HEK293 (cell line): Measurements from ENCODE around the gene LLGL1.

Source experiments
- CTCF ChIA-PET: fragments of 350-600 bp; formaldehyde crosslinking; extraction: SDS; loops from one replicate; lab custom pipeline; 2021; ENCODE audit warnings: antibody characterized with exemption; lab: Yijun Ruan, JAX
- POLR2A ChIA-PET: fragments of 300-600 bp; formaldehyde crosslinking; extraction: SDS; loops from one replicate; lab custom pipeline; 2020; ENCODE audit warnings: antibody characterized with exemption, inconsistent platforms; lab: Yijun Ruan, JAX
- H3K27ac ChIP-seq: fragments of 200-500 bp; sonication (Bioruptor generic); 2 replicates; pipeline ENCODE4 v1.5.1; 2014; ENCODE audit warnings: low read depth, low read length, control low read depth, inconsistent platforms; ENCODE audit errors: extremely low read depth
- H3K36me3 ChIP-seq, 2 experiments: fragments of 200-500 bp in 1 of 2; sonication (Bioruptor generic) in 1 of 2; 1 replicate in 1 of 2; 2 replicates in 1 of 2; pipeline ENCODE4 v1.5.1; 2014 to 2017; ENCODE audit warnings: inconsistent platforms in 2 of 2, low read length in 2 of 2; ENCODE audit not compliant: control insufficient read depth in 2 of 2, insufficient read depth in 1 of 2
- H3K4me1 ChIP-seq: fragments of 200-500 bp; sonication (Bioruptor generic); 2 replicates; pipeline ENCODE4 v1.5.1; 2014; ENCODE audit warnings: mild to moderate bottlenecking, low read length, inconsistent platforms; ENCODE audit not compliant: control insufficient read depth, insufficient read depth
- H3K4me3 ChIP-seq: 2 replicates; pipeline ENCODE4 v1.5.1; 2011; ENCODE audit warnings: low read depth, mild to moderate bottlenecking, control low read depth, low read length, moderate library complexity
- H3K9me3 ChIP-seq: fragments of 200-500 bp; sonication (Bioruptor generic); 2 replicates; pipeline ENCODE4 v1.5.1; 2014; ENCODE audit warnings: low read depth, low read length, inconsistent platforms; ENCODE audit not compliant: control insufficient read depth, insufficient read depth
- KLF7 ChIP-seq: fragments of 450-650 bp; formaldehyde crosslinking; IDR thresholded peaks from 2 replicates; pipeline ENCODE4 v1.5.1; 2016; ENCODE audit warnings: missing biosample characterization, missing genetic modification characterization, borderline replicate concordance
- KLF8 ChIP-seq: fragments of 450-650 bp; formaldehyde crosslinking; IDR thresholded peaks from 2 replicates; pipeline ENCODE4 v1.5.1; 2016; ENCODE audit warnings: missing biosample characterization, missing genetic modification characterization
- MEIS1 ChIP-seq: sonication (generic); formaldehyde crosslinking; IDR thresholded peaks from 2 replicates; pipeline ENCODE4 v1.8.1; 2022; ENCODE audit warnings: missing genetic modification reagents, mild to moderate bottlenecking, borderline replicate concordance
- ZNF239 ChIP-seq: fragments of 450-650 bp; formaldehyde crosslinking; IDR thresholded peaks from 2 replicates; pipeline ENCODE4 v1.5.1; 2016; ENCODE audit warnings: missing biosample characterization, missing genetic modification characterization
- ZNF394 ChIP-seq: fragments of 450-650 bp; formaldehyde crosslinking; IDR thresholded peaks from 2 replicates; pipeline ENCODE4 v1.5.1; 2016; ENCODE audit warnings: missing biosample characterization, missing genetic modification characterization, mild to moderate bottlenecking, moderate library complexity, borderline replicate concordance
- ZNF529 ChIP-seq: fragments of 450-650 bp; formaldehyde crosslinking; IDR thresholded peaks from 2 replicates; pipeline ENCODE4 v1.5.1; 2017; ENCODE audit warnings: missing genetic modification characterization, missing biosample characterization; ENCODE audit not compliant: insufficient replicate concordance
- ZNF623 ChIP-seq: fragments of 450-650 bp; formaldehyde crosslinking; IDR thresholded peaks from 2 replicates; pipeline ENCODE4 v1.5.1; 2016; ENCODE audit warnings: missing biosample characterization, missing genetic modification characterization
- ZNF76 ChIP-seq: fragments of 450-650 bp; formaldehyde crosslinking; IDR thresholded peaks from 2 replicates; pipeline ENCODE4; 2016; ENCODE audit warnings: low read depth, missing biosample characterization, missing genetic modification characterization, borderline replicate concordance
- TF ChIP-seq, protein P1 (sequence below): fragments of 450-650 bp; formaldehyde crosslinking; IDR thresholded peaks from 2 replicates; pipeline ENCODE4 v1.5.1; 2016; ENCODE audit warnings: missing biosample characterization, missing genetic modification characterization
- TF ChIP-seq, protein P2 (sequence below): fragments of 450-650 bp; IDR thresholded peaks from 2 replicates; pipeline ENCODE4 v1.5.1; 2018; ENCODE audit warnings: missing biosample characterization, missing genetic modification characterization
- TF ChIP-seq, protein P3 (sequence below): fragments of 450-650 bp; formaldehyde crosslinking; IDR thresholded peaks from 2 replicates; pipeline ENCODE4 v1.5.1; 2016; ENCODE audit warnings: missing biosample characterization, missing genetic modification characterization
- TF ChIP-seq, protein P4 (sequence below): fragments of 450-650 bp; formaldehyde crosslinking; IDR thresholded peaks from 2 replicates; pipeline ENCODE4 v1.5.1; 2017; ENCODE audit warnings: missing biosample characterization, missing genetic modification characterization
- TF ChIP-seq, protein P5 (sequence below): fragments of 450-650 bp; formaldehyde crosslinking; IDR thresholded peaks from 2 replicates; pipeline ENCODE4 v1.5.1; 2016; ENCODE audit warnings: missing biosample characterization, missing genetic modification characterization
- TF ChIP-seq, protein P6 (sequence below): fragments of 450-650 bp; formaldehyde crosslinking; IDR thresholded peaks from 2 replicates; pipeline ENCODE4 v1.5.1; 2016; ENCODE audit warnings: missing biosample characterization, missing genetic modification characterization
- TF ChIP-seq, protein P7 (sequence below): fragments of 450-650 bp; formaldehyde crosslinking; IDR thresholded peaks from 2 replicates; pipeline ENCODE4 v1.5.1; 2016; ENCODE audit warnings: missing biosample characterization, missing genetic modification characterization

LLGL1 gene

DNA sequence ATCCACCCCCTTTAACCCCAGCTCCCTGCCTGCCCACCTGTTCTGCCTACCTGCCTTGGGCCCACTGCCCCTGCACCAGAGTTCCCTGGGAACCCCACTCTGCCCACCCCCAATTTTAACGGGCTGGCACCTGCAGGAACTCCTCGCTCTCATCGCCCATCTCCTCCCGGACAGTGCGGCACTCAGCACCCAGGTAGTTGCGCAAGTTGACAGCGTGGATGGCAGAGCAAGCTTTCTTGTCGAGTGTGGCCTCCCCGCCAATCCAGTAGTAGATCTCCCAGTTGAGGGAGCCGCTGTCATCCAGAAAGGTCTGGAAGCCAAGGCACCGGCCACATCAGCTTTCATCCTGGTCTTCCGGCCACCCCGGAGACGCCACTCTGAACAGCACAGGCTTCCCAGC, 25.3 kb downstream of the LLGL1 start:
- TF ChIP-seq, protein P1, sequence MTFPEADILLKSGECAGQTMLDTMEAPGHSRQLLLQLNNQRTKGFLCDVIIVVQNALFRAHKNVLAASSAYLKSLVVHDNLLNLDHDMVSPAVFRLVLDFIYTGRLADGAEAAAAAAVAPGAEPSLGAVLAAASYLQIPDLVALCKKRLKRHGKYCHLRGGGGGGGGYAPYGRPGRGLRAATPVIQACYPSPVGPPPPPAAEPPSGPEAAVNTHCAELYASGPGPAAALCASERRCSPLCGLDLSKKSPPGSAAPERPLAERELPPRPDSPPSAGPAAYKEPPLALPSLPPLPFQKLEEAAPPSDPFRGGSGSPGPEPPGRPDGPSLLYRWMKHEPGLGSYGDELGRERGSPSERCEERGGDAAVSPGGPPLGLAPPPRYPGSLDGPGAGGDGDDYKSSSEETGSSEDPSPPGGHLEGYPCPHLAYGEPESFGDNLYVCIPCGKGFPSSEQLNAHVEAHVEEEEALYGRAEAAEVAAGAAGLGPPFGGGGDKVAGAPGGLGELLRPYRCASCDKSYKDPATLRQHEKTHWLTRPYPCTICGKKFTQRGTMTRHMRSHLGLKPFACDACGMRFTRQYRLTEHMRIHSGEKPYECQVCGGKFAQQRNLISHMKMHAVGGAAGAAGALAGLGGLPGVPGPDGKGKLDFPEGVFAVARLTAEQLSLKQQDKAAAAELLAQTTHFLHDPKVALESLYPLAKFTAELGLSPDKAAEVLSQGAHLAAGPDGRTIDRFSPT (tag by site-specific recombination) = peak; percentile 46; the same call in 1 of the 2 replicates
- TF ChIP-seq, protein P2, sequence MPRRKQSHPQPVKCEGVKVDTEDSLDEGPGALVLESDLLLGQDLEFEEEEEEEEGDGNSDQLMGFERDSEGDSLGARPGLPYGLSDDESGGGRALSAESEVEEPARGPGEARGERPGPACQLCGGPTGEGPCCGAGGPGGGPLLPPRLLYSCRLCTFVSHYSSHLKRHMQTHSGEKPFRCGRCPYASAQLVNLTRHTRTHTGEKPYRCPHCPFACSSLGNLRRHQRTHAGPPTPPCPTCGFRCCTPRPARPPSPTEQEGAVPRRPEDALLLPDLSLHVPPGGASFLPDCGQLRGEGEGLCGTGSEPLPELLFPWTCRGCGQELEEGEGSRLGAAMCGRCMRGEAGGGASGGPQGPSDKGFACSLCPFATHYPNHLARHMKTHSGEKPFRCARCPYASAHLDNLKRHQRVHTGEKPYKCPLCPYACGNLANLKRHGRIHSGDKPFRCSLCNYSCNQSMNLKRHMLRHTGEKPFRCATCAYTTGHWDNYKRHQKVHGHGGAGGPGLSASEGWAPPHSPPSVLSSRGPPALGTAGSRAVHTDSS (tag by site-specific recombination) = no peak
- TF ChIP-seq, all 188 proteins: peak for 1
- CTCF ChIA-PET = interaction anchor here (1.7 kb wide), 1 partner anchor 33 kb away, joined by 4 read pairs; no protein-coding TSS in a partner anchor
- POLR2A ChIA-PET = interaction anchor here (3.7 kb wide), 1 partner anchor 9 kb away, joined by 12 read pairs; the partner anchor contains the start of gene MIEF2
- Histone ChIP-seq H3K4me1 (no peaks in the 10 kb centered on the region), H3K27ac (no peak overlapping the region), H3K9me3 (no peaks in the 10 kb centered on the region), H3K4me3 (no peak overlapping the region), H3K36me3 (peaks cover 9 to 96% of the 10 kb centered on the region in 2 experiments)

DNA sequence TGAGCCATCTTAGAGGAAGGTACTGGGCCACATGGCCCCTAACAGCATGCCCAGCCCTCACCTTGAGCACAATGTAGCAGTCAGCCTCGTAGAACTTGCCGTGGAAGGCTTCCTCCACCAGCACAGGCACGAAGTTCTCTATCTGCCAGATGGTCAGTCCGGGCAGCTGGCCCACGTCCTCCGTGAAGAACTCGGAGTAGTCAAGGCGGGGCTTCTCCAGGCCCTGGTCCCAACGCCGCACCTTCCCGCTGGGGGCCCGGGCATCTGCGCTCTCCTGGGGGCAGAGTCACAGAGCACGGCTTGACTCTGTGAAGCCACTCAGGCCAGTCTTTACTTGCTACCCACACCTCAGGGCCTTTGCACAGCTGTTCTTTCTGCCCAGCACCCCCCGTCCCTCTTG, 25.8 kb downstream of the LLGL1 start:
- CTCF ChIA-PET = interaction anchor here (1.7 kb wide), 1 partner anchor 34 kb away, joined by 4 read pairs; no protein-coding TSS in a partner anchor
- H3K4me1 ChIP-seq = no peaks in the 10 kb centered on the region
- H3K27ac ChIP-seq = no peak overlapping the region
- TF ChIP-seq, protein P3, sequence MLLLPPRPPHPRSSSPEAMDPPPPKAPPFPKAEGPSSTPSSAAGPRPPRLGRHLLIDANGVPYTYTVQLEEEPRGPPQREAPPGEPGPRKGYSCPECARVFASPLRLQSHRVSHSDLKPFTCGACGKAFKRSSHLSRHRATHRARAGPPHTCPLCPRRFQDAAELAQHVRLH = no peak
- TF ChIP-seq, protein P4, sequence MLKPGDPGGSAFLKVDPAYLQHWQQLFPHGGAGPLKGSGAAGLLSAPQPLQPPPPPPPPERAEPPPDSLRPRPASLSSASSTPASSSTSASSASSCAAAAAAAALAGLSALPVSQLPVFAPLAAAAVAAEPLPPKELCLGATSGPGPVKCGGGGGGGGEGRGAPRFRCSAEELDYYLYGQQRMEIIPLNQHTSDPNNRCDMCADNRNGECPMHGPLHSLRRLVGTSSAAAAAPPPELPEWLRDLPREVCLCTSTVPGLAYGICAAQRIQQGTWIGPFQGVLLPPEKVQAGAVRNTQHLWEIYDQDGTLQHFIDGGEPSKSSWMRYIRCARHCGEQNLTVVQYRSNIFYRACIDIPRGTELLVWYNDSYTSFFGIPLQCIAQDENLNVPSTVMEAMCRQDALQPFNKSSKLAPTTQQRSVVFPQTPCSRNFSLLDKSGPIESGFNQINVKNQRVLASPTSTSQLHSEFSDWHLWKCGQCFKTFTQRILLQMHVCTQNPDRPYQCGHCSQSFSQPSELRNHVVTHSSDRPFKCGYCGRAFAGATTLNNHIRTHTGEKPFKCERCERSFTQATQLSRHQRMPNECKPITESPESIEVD (tag by site-specific recombination) = no peak
- TF ChIP-seq ZNF239 (tag by site-specific recombination) = no peak
- TF ChIP-seq ZNF623 (tag by site-specific recombination) = peak; percentile 81
- H3K4me3 ChIP-seq = no peak overlapping the region
- POLR2A ChIA-PET = no interaction called here
- H3K9me3 ChIP-seq = no peaks in the 10 kb centered on the region
- peaks cover 9 to 96% of the 10 kb centered on the region in 2 experiments for H3K36me3 ChIP-seq

DNA sequence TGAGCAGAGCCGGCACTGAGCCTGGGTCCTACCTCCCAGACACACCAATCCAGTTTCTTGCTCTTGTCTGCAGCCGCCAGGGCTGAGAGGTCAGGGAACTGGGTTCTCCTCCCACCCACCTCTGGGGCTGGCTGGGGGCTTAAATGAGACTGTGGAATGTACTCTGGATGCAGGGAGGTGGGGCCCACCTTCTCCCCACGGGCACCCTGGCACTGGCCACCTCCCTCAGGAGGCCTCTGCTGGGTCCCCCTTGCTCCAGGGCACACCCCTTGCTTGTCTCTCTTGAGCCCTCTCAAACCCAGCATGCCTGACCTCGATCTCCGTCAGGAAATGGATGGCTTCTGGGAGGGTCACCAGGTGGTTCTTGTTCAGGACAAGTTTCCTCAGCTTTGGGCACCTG, 26.7 kb downstream of the LLGL1 start:
- CTCF ChIA-PET = no interaction called here
- TF ChIP-seq ZNF76 (tag by site-specific recombination) (no peak), KLF7 (tag by site-specific recombination) (no peak), MEIS1 (CRISPR knock-in tag) (no peak), KLF8 (tag by site-specific recombination) (no peak), ZNF529 (no peak), ZNF394 (no peak)
- TF ChIP-seq, protein P5, sequence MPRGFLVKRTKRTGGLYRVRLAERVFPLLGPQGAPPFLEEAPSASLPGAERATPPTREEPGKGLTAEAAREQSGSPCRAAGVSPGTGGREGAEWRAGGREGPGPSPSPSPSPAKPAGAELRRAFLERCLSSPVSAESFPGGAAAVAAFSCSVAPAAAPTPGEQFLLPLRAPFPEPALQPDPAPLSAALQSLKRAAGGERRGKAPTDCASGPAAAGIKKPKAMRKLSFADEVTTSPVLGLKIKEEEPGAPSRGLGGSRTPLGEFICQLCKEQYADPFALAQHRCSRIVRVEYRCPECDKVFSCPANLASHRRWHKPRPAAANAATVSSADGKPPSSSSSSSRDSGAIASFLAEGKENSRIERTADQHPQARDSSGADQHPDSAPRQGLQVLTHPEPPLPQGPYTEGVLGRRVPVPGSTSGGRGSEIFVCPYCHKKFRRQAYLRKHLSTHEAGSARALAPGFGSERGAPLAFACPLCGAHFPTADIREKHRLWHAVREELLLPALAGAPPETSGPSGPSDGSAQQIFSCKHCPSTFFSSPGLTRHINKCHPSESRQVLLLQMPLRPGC (tag by site-specific recombination) = no peak
- TF ChIP-seq, protein P6, sequence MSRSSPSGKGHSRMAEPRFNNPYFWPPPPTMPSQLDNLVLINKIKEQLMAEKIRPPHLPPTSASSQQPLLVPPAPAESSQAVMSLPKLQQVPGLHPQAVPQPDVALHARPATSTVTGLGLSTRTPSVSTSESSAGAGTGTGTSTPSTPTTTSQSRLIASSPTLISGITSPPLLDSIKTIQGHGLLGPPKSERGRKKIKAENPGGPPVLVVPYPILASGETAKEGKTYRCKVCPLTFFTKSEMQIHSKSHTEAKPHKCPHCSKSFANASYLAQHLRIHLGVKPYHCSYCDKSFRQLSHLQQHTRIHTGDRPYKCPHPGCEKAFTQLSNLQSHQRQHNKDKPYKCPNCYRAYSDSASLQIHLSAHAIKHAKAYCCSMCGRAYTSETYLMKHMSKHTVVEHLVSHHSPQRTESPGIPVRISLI (tag by site-specific recombination) = no peak
- TF ChIP-seq, protein P7, sequence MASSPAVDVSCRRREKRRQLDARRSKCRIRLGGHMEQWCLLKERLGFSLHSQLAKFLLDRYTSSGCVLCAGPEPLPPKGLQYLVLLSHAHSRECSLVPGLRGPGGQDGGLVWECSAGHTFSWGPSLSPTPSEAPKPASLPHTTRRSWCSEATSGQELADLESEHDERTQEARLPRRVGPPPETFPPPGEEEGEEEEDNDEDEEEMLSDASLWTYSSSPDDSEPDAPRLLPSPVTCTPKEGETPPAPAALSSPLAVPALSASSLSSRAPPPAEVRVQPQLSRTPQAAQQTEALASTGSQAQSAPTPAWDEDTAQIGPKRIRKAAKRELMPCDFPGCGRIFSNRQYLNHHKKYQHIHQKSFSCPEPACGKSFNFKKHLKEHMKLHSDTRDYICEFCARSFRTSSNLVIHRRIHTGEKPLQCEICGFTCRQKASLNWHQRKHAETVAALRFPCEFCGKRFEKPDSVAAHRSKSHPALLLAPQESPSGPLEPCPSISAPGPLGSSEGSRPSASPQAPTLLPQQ (tag by site-specific recombination) = peak; percentile 55; the same call in 1 of the 2 replicates
- peaks cover 9 to 97% of the 10 kb centered on the region in 2 experiments for H3K36me3 ChIP-seq

More for the DNA sequence above, 26.7 kb downstream of the LLGL1 start:
- Histone ChIP-seq H3K9me3 (no peaks in the 10 kb centered on the region), H3K4me1 (peaks cover 2% of the 10 kb centered on the region), H3K4me3 (no peak overlapping the region), H3K27ac (no peak overlapping the region)
- POLR2A ChIA-PET = no interaction called here
